Spleen (tissue), 7 donors: ENCODE data around the gene ACP6.

Experiments
- CTCF ChIP-seq, 11 experiments: fragments of 200-600 bp in 7 of 11; fragments of 450-650 bp in 4 of 11; sonication (generic) in 4 of 11; IDR thresholded peaks in 8 of 11; conservative IDR thresholded peaks in 3 of 11; 1 replicate in 7 of 11; 2 replicates in 4 of 11; pipeline versions ENCODE4 v1.4.0 to v1.8.0; 2016 to 2021; ENCODE audit warnings: antibody characterized with exemption in 11 of 11, inconsistent platforms in 4 of 11, mild to moderate bottlenecking in 1 of 11
- POLR2A ChIP-seq, 3 donors: fragments of 450-650 bp; IDR thresholded peaks; one replicate each; pipeline ENCODE4 v1.5.1; 2017; ENCODE audit warnings: antibody characterized with exemption in 3 of 3, mild to moderate bottlenecking in 1 of 3
- donor health status: DM: no; HTN: no; CAD: no; lungs with moderate emphysema.
- donor health status: DM: no; HTN: no; CAD: no.
- donor health status: DM: no; HTN: no; CAD: no.

GRCh38 chr1:147627435-147628110 lies 42.8 kb downstream of the ACP6 start:
- no peak for TF ChIP-seq POLR2A (IDR thresholded peaks at IDR 0.05)
- peak; percentile 43 to 93 (median 86) for TF ChIP-seq CTCF (IDR thresholded peaks at IDR 0.05 in 8 of 11, conservative IDR thresholded peaks at IDR 0.05 in 3 of 11)
